Activated T-cell treated with anti-CD3 and anti-CD28 coated beads for 48 hours (primary cell): ENCODE measurements around the gene TNNT2.

ENCODE experiments used
- DNase-seq: peaks from one replicate; pipeline ENCODE4 v3.0.0-alpha.2; 2020; ENCODE audit warnings: low read depth

The TNNT2 gene

GRCh38 chr1:201377611-201378092 lies at the start of gene TNNT2:
Gene TNNT2 (minus strand): TSS chr1:201377680. CDS start chr1:201373254, 4,426 bp downstream.
- no peak for DNase-seq

GRCh38 chr1:201426479-201427310 lies 49.2 kb upstream of the TNNT2 start:
- no peak for DNase-seq

GRCh38 chr1:201424146-201424545 lies 46.7 kb upstream of the TNNT2 start:
- DNase-seq = no peak

GRCh38 chr1:201423655-201424054 lies 46.2 kb upstream of the TNNT2 start:
- no peak for DNase-seq

- DNase-seq = no peak
Measured at GRCh38 chr1:201422436-201423030, 45.1 kb upstream of the TNNT2 start.

DNA sequence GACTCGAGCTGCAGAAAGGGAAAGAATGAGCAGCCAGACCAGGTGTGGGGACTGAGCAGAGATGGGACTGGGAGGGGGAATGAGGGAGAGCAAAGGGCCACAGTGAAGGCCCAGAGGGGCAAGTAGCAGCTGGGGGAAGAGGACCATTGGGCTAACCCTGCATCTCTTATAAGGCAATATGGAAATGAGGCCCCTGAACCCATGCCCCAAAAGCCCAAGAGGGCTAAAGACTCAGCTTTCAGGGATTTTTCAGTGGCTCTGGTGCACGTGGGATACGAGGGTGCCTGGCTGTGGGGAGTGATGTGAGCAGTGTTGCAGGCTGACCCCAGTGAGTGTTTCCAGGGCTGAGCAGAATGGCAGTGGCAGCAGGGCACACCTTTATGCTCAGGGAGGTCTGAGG lies 44.5 kb upstream of the TNNT2 start:
- no peak for DNase-seq

- DNase-seq = no peak
Measured at GRCh38 chr1:201421041-201421440, 43.6 kb upstream of the TNNT2 start.

DNA sequence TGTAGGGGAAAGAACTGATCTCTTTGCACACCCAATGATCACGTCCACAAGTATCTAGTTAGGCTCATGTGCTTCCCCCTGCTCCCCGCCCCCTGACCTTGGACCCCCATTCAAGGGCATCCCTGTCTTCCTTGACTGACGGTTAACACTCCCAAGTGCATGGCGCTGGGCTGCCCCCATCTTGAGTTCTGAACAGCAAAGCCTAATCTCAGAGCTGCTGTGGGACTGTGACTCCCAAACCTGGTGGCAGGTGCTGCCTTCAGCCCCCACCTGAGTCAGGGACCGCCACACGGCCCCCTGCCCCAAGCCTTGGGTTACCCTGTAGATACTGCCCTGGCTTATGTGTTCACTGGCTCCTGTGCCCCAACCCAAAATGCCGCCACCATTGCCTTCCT lies 43.1 kb upstream of the TNNT2 start:
- DNase-seq = no peak

- no peak for DNase-seq
Measured at GRCh38 chr1:201419746-201420607, 42.5 kb upstream of the TNNT2 start.

DNA sequence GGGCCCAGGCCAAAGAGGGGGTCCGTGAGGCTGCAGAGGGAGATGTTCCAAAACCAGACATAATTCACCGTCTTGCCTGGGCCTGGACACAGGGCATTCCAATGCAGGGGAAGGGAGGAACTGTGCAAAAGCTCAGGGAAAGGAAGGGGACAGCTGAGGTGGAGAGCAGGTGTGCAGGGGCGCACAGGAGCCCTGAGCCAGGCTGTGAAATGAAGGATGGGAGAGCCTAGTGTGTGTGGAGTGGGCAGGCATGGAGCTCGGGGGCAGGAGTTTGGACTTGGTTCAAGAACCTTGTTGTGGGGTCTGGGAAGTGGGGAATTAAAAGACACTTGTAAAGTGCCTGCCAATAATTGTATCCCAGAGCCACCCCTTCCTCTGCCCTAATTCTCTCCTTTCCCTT lies 41.8 kb upstream of the TNNT2 start:
- DNase-seq = no peak

DNA sequence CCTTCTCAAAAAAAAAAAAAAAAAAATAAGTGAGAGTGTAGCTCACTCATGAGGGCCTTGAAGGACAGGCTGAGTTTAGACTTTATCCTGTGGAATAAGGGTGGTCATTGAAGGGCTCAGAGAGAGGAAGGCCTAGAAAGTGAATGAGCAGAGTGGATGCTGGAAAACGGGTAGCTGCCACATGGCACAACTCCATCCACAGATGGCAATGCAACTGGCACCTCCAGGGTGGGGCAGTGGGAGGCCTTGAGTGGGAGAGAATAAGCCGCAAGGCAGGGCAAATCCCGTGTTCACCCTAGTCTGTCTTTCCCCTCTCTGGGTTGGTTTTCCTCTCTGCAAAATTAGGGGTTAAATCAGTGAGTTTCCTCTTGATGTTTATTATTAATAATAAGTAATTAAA lies 41.0 kb upstream of the TNNT2 start:
- DNase-seq = no peak

DNA sequence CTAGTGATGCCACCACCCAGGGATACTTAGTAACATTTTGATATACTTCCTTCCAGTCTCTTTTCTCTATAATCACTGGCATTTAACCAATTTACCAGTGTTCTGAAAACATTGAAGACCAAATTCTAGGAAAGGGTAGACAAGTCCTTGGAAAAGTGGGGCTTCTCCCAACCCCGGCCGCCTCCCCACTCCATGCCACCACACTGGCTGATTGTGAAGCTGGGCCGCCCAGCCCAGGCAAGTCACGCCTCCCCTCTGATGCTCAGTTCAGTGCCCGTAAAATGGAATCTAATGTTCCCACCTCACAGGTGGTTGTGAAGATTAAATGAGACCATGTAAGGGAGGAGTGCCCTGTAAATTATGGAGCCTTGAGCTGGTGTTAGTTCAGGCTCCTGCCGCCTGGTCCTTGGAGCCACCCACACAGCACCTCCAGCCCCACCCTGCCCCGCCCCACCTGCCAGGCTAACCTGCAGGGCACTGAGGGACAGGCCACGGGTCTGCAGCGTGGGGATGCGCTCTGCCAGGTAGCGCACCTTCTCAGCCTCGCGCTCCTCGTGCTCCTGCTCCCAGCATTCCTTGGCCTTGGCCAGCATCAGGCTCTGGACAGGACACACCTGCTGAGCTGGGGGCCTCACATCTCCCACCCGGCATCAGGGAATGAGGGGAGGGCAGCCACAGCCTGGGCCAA lies 36.7 kb upstream of the TNNT2 start:
- no peak for DNase-seq

DNA sequence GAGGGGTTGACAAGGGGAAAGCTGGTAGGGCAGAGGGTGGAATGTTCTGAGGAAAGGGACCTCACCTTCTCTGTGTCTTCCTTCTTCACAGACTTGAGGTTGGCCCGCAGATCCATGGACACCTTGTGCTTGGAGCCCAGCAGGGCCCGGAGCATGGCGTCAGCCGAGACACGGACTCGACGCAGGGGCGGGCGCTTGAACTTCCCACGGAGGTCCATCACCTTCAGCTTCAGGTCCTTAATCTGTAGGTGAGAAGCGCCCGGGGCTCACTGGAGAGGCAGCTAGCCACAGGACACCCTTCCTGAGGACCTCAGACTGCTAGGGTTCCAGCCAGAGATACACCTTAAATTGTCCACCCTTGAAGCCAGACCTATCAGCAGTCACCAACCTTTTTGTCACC lies 33.8 kb upstream of the TNNT2 start:
- no peak for DNase-seq

GRCh38 chr1:201409440-201409839 lies 32.0 kb upstream of the TNNT2 start:
- no peak for DNase-seq

- DNase-seq = no peak
Measured at GRCh38 chr1:201408834-201409200, 31.3 kb upstream of the TNNT2 start.

- peak; percentile 68 for DNase-seq
Measured at GRCh38 chr1:201408176-201408833, 30.8 kb upstream of the TNNT2 start.

- DNase-seq = no peak
Measured at GRCh38 chr1:201406831-201407406, 29.4 kb upstream of the TNNT2 start.

DNA sequence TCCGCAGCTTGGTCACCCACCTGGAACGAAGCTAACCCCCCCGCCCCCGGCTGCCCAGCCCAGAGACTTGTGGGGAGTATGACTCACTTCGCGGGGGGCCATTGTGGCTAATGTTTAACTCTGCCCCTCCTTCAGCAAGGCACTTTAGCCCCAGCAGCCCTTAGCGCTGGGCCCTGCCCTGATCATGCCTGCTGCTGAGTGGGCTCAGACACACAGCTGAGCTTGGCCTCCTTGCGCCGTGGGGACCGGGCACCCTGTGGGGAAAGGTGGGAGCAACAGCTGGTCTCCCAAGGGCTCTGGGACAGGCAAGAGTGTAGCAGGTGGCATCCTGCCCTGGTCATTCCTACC lies 28.0 kb upstream of the TNNT2 start:
- DNase-seq = no peak

GRCh38 chr1:201404722-201405483 lies 27.4 kb upstream of the TNNT2 start:
- DNase-seq = no peak

- DNase-seq = no peak
Measured at GRCh38 chr1:201404055-201404454, 26.6 kb upstream of the TNNT2 start.

DNA sequence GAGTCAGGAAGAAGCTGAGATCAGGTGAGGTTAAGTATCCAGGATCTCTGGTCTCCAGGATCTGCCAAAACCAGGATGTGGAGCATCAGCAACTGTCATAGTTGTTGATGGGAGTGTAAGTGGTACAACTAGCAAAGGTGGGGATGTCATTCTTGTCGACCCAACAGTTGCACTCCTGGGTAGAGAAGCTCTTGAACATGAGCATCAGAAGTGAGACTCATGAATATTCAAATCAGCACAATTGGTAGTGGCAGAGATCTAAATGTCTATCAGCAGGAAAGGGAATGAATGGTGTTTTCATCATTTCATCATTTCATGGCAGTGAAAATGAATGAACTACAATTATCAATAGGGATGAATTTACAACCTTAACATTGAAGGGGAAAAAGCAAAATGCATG lies 25.9 kb upstream of the TNNT2 start:
- DNase-seq = no peak
